MCF 10A (cell line): Measurements from ENCODE around the gene GEN1. TPM values are rescaled to one million over a fixed set of nuclear protein-coding genes. Genes with fewer than 3 reads are reported as not detected.

ENCODE experiments used
- BruUV-seq: library from RNA; stranded (reverse); fragments of 400-500 nt; replicated peaks from 2 replicates; lab custom pipeline; 2021; lab: Mats Ljungman, UMichigan
- CTCF ChIA-PET: fragments of 300-600 bp; sonication (Branson Sonifier 250); formaldehyde crosslinking; extraction: SDS; loops from one replicate; lab custom pipeline; 2021; ENCODE audit warnings: antibody characterized with exemption, inconsistent platforms; lab: Yijun Ruan, JAX
- POLR2A ChIA-PET: fragments of 300-600, 350-650 bp; sonication (Branson Sonifier 250); formaldehyde crosslinking; extraction: SDS; loops from one replicate; lab custom pipeline; 2020; ENCODE audit warnings: antibody characterized with exemption, inconsistent platforms; lab: Yijun Ruan, JAX
- DNase-seq: peaks from one replicate; pipeline ENCODE4 v3.0.0-alpha.2; 2018; ENCODE audit not compliant: unreplicated experiment
- H3K27ac Mint-ChIP-seq: one replicate; pipeline ENCODE4 v1.8.0; 2022; ENCODE audit warnings: mild to moderate bottlenecking, low read depth, mixed read lengths; ENCODE audit not compliant: unreplicated experiment
- H3K27me3 Mint-ChIP-seq: one replicate; pipeline ENCODE4 v1.8.0; 2022; ENCODE audit warnings: mixed read lengths; ENCODE audit not compliant: insufficient read depth, unreplicated experiment
- H3K36me3 Mint-ChIP-seq: one replicate; pipeline ENCODE4 v1.8.0; 2022; ENCODE audit warnings: mild to moderate bottlenecking, moderate library complexity, mixed read lengths; ENCODE audit not compliant: insufficient read depth, unreplicated experiment
- H3K4me1 Mint-ChIP-seq: one replicate; pipeline ENCODE4 v1.8.0; 2022; ENCODE audit warnings: mixed read lengths; ENCODE audit not compliant: insufficient read depth, unreplicated experiment
- H3K4me3 Mint-ChIP-seq: one replicate; pipeline ENCODE4 v1.8.0; 2022; ENCODE audit warnings: mild to moderate bottlenecking, moderate library complexity, mixed read lengths; ENCODE audit not compliant: unreplicated experiment
- H3K9me3 Mint-ChIP-seq: one replicate; pipeline ENCODE4 v1.8.0; 2022; ENCODE audit warnings: mixed read lengths; ENCODE audit not compliant: unreplicated experiment
- CTCF ChIP-seq: fragments of 200-600 bp; IDR thresholded peaks from one replicate; pipeline ENCODE4 v1.8.0; 2022; ENCODE audit warnings: antibody characterized with exemption, mild to moderate bottlenecking; ENCODE audit not compliant: unreplicated experiment
- intact Hi-C: fragments of 100-400 bp; cut with micrococcal nuclease; formaldehyde crosslinking; loops from 2 replicates; pipeline ENCODE4 v1.14.1; 2022
- total RNA-seq: library from RNA; stranded (reverse); gene quantifications from 2 replicates; pipeline ENCODE4 v1.2.3, GENCODE V29; 2022

GEN1 gene
- total RNA-seq, 1 experiment from 2014 or later: 19.8 TPM

DNA sequence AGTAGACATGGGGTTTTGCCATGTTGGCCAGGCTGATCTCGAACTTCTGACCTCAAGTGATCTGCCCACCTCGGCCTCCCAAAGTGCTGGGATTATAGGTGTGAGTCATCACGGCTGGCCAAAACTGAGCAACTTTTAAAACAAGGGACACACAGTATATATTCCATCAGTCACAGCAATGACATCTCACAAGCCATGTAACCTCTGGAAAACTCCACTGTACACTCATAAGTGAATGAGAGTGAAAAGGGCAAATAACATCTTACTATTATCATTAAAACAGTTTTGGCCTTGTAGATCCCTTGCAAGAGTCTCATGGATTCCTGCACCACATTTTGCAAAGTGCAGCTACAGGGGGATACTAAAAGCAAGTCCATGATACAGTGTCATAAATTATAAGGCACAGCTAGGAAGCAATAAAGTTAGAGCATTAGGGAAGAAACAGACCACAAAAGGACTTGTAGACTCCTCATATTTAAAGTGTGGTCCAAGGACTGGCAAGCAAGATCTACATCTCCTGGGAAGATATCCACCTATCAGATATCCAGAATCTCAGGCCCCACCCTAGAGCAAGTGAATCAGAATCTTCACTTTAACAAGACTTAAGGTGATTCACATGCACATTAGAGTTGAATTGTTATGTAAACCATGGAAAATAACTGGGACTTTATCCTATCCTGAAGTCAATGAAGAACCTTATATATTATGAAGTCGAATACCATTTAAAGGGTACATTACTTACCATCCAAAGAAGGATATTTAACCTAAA, 6.1 kb upstream of the GEN1 start:
- ChIA-PET CTCF (interaction anchor here (1.5 to 3.1 kb wide), 2 partner anchors 13 to 29 kb away, joined by 3 to 10 read pairs; no protein-coding TSS in a partner anchor), POLR2A (interaction anchor here (0.7 kb wide), 1 partner anchor 9 kb away, joined by 5 read pairs; no protein-coding TSS in a partner anchor)
- intact Hi-C loops: no loop called here
- Mint-ChIP-seq H3K9me3 (no peaks in the 10 kb centered on the region), H3K4me1 (peaks cover 19% of the 10 kb centered on the region), H3K4me3 (no peak overlapping the region), H3K27me3 (no peaks in the 10 kb centered on the region), H3K36me3 (peaks cover 13% of the 10 kb centered on the region), H3K27ac (peak overlapping the region; percentile 7)
- no peak for TF ChIP-seq CTCF
- DNase-seq: no peak
- no TSS peak for BruUV-seq

- peaks cover 11% of the 10 kb centered on the region for H3K36me3 Mint-ChIP-seq
- CTCF ChIA-PET: interaction anchor here (1.0 to 3.1 kb wide), 4 partner anchors 14 to 630 kb away, joined by 3 to 10 read pairs (median 4); no protein-coding TSS in a partner anchor
- H3K27me3 Mint-ChIP-seq: no peaks in the 10 kb centered on the region
- H3K4me3 Mint-ChIP-seq: no peak overlapping the region
- no peak overlapping the region for H3K27ac Mint-ChIP-seq
- intact Hi-C loops: no loop called here
- BruUV-seq: no TSS peak
- no peaks in the 10 kb centered on the region for H3K9me3 Mint-ChIP-seq
- DNase-seq: no peak
- POLR2A ChIA-PET: interaction anchor here (0.7 to 0.8 kb wide), 2 partner anchors 10 to 65 kb away, joined by 3 to 5 read pairs; no protein-coding TSS in a partner anchor
- TF ChIP-seq CTCF: no peak
- H3K4me1 Mint-ChIP-seq: peaks cover 19% of the 10 kb centered on the region
These were observed 5.2 kb upstream of the GEN1 start for GRCh38 chr2:17748745-17749144.

DNA sequence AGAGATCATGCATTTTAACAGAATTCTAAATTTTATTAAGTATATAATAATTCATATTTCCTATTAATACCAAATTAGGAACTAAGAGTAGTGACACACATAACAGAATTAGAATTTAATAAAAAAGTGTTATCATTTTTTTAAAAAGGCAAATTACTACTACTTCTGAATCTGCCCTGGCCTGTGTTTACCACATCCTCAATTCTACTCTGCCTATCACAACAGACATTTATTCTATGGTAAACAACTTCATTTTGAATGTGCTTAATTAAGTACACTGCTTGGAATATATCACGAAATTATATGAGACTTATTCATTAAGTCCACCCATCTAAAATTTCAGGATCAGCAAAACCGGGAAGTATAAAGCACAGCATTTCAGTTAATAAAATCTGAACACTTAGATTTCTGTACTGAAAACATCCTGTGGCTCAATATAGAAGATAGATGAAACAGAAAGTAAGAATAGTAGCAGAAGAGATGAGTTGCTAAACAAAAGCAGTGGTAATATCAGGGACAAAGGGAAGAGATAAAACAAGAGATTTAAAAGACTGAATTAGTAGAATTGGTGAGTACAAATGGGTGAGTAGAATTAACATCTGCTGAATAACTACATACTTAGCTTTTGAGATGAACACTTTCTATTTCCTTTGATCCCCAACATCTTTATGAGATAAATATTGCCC, 4.0 kb upstream of the GEN1 start:
- H3K27ac Mint-ChIP-seq: peak overlapping the region; percentile 32
- ChIA-PET CTCF (interaction anchor here (0.9 to 1.7 kb wide), 3 partner anchors 68 to 629 kb away, joined by 3 to 5 read pairs (median 4); no protein-coding TSS in a partner anchor), POLR2A (interaction anchor here (1.0 kb wide), 1 partner anchor 621 kb away, joined by 3 read pairs; no protein-coding TSS in a partner anchor)
- TF ChIP-seq CTCF: no peak
- no peaks in the 10 kb centered on the region for H3K9me3 Mint-ChIP-seq
- BruUV-seq: no TSS peak
- H3K36me3 Mint-ChIP-seq: peaks cover 11% of the 10 kb centered on the region
- no peak for DNase-seq
- no peak overlapping the region for H3K4me3 Mint-ChIP-seq
- intact Hi-C loops: no loop called here
- peaks cover 23% of the 10 kb centered on the region for H3K4me1 Mint-ChIP-seq
- no peaks in the 10 kb centered on the region for H3K27me3 Mint-ChIP-seq

GRCh38 chr2:17752246-17752645, 1.7 kb upstream of the GEN1 start:
- Mint-ChIP-seq H3K27ac (peak overlapping the region; percentile 97), H3K4me1 (peaks cover 28% of the 10 kb centered on the region), H3K27me3 (no peaks in the 10 kb centered on the region), H3K36me3 (no peaks in the 10 kb centered on the region), H3K4me3 (peak overlapping the region; percentile 82), H3K9me3 (no peaks in the 10 kb centered on the region)
- intact Hi-C loops: no loop called here
- no peak for DNase-seq
- POLR2A ChIA-PET: interaction anchor here (1.0 to 1.6 kb wide), 3 partner anchors 8 to 64 kb away, joined by 3 to 8 read pairs (median 3); partner anchors contain the start of gene MSGN1
- CTCF ChIA-PET: no interaction called here
- BruUV-seq: no TSS peak
- TF ChIP-seq CTCF: no peak
